Esophagus squamous epithelium (tissue), 5 donors: ENCODE results near the gene ABCC5. TPM values are rescaled to one million over a fixed set of nuclear protein-coding genes. Genes with fewer than 3 reads are reported as not detected.

Experiments
- DNase-seq: peaks from one replicate; lab custom pipeline; 2025; lab: John Stamatoyannopoulos, UW
- H3K27ac ChIP-seq, 4 donors: fragments of 200-600 bp; sonication (generic); one replicate each; pipeline ENCODE4 v1.5.1; 2016 to 2019; ENCODE audit warnings: mild to moderate bottlenecking in 1 of 4
- H3K27me3 ChIP-seq, 4 donors: fragments of 200-600 bp; sonication (generic); 1 replicate in 3 of 4; 2 replicates in 1 of 4; pipeline versions ENCODE4 v1.5.1 to v1.6.0; 2017 to 2021; ENCODE audit warnings: antibody characterized with exemption in 1 of 4
- H3K36me3 ChIP-seq, 3 donors: fragments of 200-600 bp; sonication (generic); one replicate each; pipeline ENCODE4 v1.5.1; 2016 to 2019
- H3K4me1 ChIP-seq, 3 donors: fragments of 200-600 bp; sonication (generic); one replicate each; pipeline ENCODE4 v1.5.1; 2017 to 2019
- H3K4me3 ChIP-seq, 4 donors: fragments of 200-600 bp; sonication (generic); 1 replicate in 3 of 4; 2 replicates in 1 of 4; pipeline ENCODE4 v1.5.1; 2016 to 2019; ENCODE audit warnings: mild to moderate bottlenecking in 2 of 4, moderate library complexity in 1 of 4
- H3K9me3 ChIP-seq, 3 donors: fragments of 200-600 bp; sonication (generic); one replicate each; pipeline ENCODE4 v1.5.1; 2016 to 2019
- CTCF ChIP-seq, 6 experiments: fragments of 450-650 bp in 4 of 6; fragments of 200-600 bp in 2 of 6; sonication (generic) in 2 of 6; IDR thresholded peaks; one replicate each; pipeline ENCODE4 v1.5.1; 2016 to 2019; ENCODE audit warnings: antibody characterized with exemption in 6 of 6, mild to moderate bottlenecking in 4 of 6, moderate library complexity in 4 of 6
- POLR2A ChIP-seq, 4 donors: fragments of 450-650 bp; IDR thresholded peaks; one replicate each; pipeline ENCODE4 v1.6.1; 2017; ENCODE audit warnings: antibody characterized with exemption in 4 of 4, mild to moderate bottlenecking in 4 of 4, moderate library complexity in 3 of 4
- WGBS, 2 donors: methylation state at CpG; one replicate each; pipeline ENCODE4 v1.1.5; 2018; 5-methylcytosine and 5-hydroxymethylcytosine counted together
- intact Hi-C: fragments of 100-400 bp; cut with DNase I; formaldehyde crosslinking; loops from one replicate; pipeline ENCODE4 v1.15.0; 2022
- total RNA-seq, 4 donors: library from RNA; depleted of rRNA; stranded (reverse); fragments of >200 nt; gene quantifications; one replicate each; pipeline ENCODE4 v1.1.0, GENCODE V29; 2016
- donor health status: DM: yes; HTN: yes; CAD: no.

Gene ABCC5
- total RNA-seq, 4 donors from 2014 or later: 34.3 to 50.2 (median 40.4) TPM

- intact Hi-C loops: no loop called here
- H3K27me3 ChIP-seq: no peaks in the 10 kb centered on the region
- peaks cover 0 to 20% (median 5%) of the 10 kb centered on the region in 3 donors for H3K4me1 ChIP-seq
- 75 to 94% methylated on average over 3 to 4 of the region's 4 CpGs for WGBS, 2 donors
- H3K36me3 ChIP-seq: peaks cover 9 to 90% (median 24%) of the 10 kb centered on the region in 3 donors
- H3K27ac ChIP-seq: no peak overlapping the region
- no peak overlapping the region for H3K4me3 ChIP-seq
- TF ChIP-seq CTCF (IDR thresholded peaks at IDR 0.05) (no peak), POLR2A (IDR thresholded peaks at IDR 0.05) (no peak)
- H3K9me3 ChIP-seq: no peaks in the 10 kb centered on the region
- no peak for DNase-seq
Measured at GRCh38 chr3:183954875-183955274, 62.8 kb downstream of the ABCC5 start.

GRCh38 chr3:183953471-183954070 is 64.1 kb downstream of the ABCC5 start:
- intact Hi-C loops: no loop called here
- Histone ChIP-seq H3K27me3 (no peaks in the 10 kb centered on the region), H3K4me3 (no peak overlapping the region), H3K9me3 (no peaks in the 10 kb centered on the region), H3K4me1 (peaks cover 0 to 9% (median 5%) of the 10 kb centered on the region in 3 donors), H3K36me3 (peaks cover 14 to 96% (median 34%) of the 10 kb centered on the region in 3 donors), H3K27ac (no peak overlapping the region)
- WGBS, 2 donors: 71 to 78% methylated on average over 5 to 6 of the region's 6 CpGs
- DNase-seq: no peak
- TF ChIP-seq POLR2A (IDR thresholded peaks at IDR 0.05) (no peak), CTCF (IDR thresholded peaks at IDR 0.05) (no peak)

GRCh38 chr3:183951459-183951858 is 66.2 kb downstream of the ABCC5 start:
- H3K4me3 ChIP-seq: no peak overlapping the region
- DNase-seq: no peak
- H3K4me1 ChIP-seq: no peaks in the 10 kb centered on the region
- H3K9me3 ChIP-seq: no peaks in the 10 kb centered on the region
- peaks cover 23 to 98% (median 44%) of the 10 kb centered on the region in 3 donors for H3K36me3 ChIP-seq
- 80 to 88% methylated on average over 9 to 13 of the region's 13 CpGs for WGBS, 2 donors
- H3K27ac ChIP-seq: no peak overlapping the region
- intact Hi-C loops: no loop called here
- TF ChIP-seq POLR2A (IDR thresholded peaks at IDR 0.05) (no peak), CTCF (IDR thresholded peaks at IDR 0.05) (no peak)
- H3K27me3 ChIP-seq: no peaks in the 10 kb centered on the region

- Histone ChIP-seq H3K9me3 (no peaks in the 10 kb centered on the region), H3K4me3 (no peak overlapping the region), H3K36me3 (peaks cover 31 to 98% (median 44%) of the 10 kb centered on the region in 3 donors), H3K4me1 (no peaks in the 10 kb centered on the region), H3K27me3 (no peaks in the 10 kb centered on the region), H3K27ac (no peak overlapping the region)
- no peak for TF ChIP-seq CTCF (IDR thresholded peaks at IDR 0.05)
- TF ChIP-seq POLR2A (IDR thresholded peaks at IDR 0.05): no peak
- intact Hi-C loops: no loop called here
- no peak for DNase-seq
- WGBS, 2 donors: 89 to 93% methylated on average over 3 to 8 of the region's 12 CpGs
Measured at GRCh38 chr3:183949690-183950089, 68.0 kb downstream of the ABCC5 start.

GRCh38 chr3:183946037-183946436 is 71.6 kb downstream of the ABCC5 start:
- H3K9me3 ChIP-seq: no peaks in the 10 kb centered on the region
- DNase-seq: no peak
- 100% methylated on average over 2 of the region's 2 CpGs for WGBS, 2 donors
- no peaks in the 10 kb centered on the region for H3K4me1 ChIP-seq
- H3K4me3 ChIP-seq: no peak overlapping the region
- H3K27ac ChIP-seq: no peak overlapping the region
- H3K36me3 ChIP-seq: peaks cover 23 to 98% (median 49%) of the 10 kb centered on the region in 3 donors
- intact Hi-C loops: no loop called here
- no peaks in the 10 kb centered on the region for H3K27me3 ChIP-seq
- TF ChIP-seq POLR2A (IDR thresholded peaks at IDR 0.05) (no peak), CTCF (IDR thresholded peaks at IDR 0.05) (no peak)
